ENCODE measurements around the gene CYP4F3. TPM values are rescaled to one million over a fixed set of nuclear protein-coding genes. Genes with fewer than 3 reads are reported as not detected.

CYP4F3 gene
- total RNA-seq, 4 donors from 2014 or later: 0.31 to 11.5 (median 1.5) TPM

- TF ChIP-seq CTCF (IDR thresholded peaks at IDR 0.05): no peak
- ATAC-seq (ENCODE audit: low FRiP score) (no peak), DNase-seq (ENCODE audit: low spot score) (no peak)
Observed at GRCh38 chr19:15669891-15670290, 29.2 kb downstream of the CYP4F3 start.

- ATAC-seq (ENCODE audit: low FRiP score) (no peak), DNase-seq (ENCODE audit: low spot score) (no peak)
Observed at GRCh38 chr19:15671237-15671821, 30.6 kb downstream of the CYP4F3 start.

DNA sequence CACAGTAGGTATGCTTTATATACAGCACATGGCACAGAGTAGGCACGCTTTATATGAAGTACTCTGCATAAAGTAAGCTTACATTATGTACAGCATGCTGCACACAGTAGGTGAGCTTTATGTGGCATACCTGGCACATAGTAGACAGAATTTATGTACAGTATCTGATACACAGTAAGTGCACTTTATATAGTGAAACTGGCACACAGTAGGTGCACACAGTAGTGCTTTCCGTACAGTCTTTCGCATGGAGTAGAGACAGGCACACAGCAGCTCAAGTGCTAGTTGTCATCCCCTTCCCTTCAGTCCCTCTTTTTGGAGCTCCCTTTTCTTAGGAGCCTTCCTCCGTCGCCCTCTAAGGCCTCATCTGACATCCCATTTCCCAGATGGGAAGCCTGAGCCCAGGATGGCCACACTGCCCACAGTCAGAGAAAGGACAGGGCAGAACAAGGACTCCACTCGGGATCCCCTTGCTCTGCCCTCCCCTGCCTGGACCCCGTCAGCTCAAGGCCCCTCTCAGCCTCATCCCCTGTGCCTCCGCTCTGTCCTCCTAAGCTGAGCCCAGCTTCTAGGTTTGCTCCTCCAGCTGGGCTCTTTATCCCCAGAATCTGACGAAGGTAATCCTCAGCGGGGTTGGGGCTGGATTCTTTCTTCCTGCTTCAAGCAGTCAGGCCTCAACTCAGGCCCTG, 31.3 kb downstream of the CYP4F3 start:
- DNase-seq (ENCODE audit: low spot score): no peak
- no peak for TF ChIP-seq CTCF (IDR thresholded peaks at IDR 0.05)
- ATAC-seq (ENCODE audit: low FRiP score): no peak

More at GRCh38 chr19:15671237-15671821, 30.6 kb downstream of the CYP4F3 start:
- no peak for TF ChIP-seq CTCF (IDR thresholded peaks at IDR 0.05)

- DNase-seq (ENCODE audit: low spot score): peak; percentile 55
- ATAC-seq (ENCODE audit: low FRiP score): peak; percentile 91
- TF ChIP-seq CTCF (IDR thresholded peaks at IDR 0.05): no peak
Observed at GRCh38 chr19:15672580-15673175, 32.0 kb downstream of the CYP4F3 start, which contains the start of gene CYP4F12. Gene CYP4F12 (plus strand): TSS chr19:15673087. CDS start chr19:15673530, 443 bp downstream.

DNA sequence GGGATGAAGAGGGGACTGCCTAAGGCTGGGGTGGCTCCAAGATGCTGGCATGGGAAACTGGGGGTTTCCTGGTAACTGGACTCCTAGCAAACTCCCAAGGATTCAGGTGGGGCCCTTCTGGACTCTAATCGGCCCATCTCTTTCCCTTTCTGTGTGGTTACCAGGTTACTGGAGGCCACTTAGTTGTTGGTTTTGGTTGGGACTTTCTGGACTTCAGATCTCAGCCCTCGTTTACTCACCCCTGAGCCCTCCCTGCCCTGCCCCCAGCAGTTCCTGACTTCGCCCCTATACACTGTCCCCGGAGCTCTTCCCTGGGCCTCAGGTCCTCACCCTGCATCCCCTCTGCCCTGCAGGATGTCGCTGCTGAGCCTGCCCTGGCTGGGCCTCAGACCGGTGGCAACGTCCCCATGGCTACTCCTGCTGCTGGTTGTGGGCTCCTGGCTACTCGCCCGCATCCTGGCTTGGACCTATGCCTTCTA, 32.5 kb downstream of the CYP4F3 start:
- TF ChIP-seq CTCF (IDR thresholded peaks at IDR 0.05): no peak
- DNase-seq (ENCODE audit: low spot score): no peak
- peak; percentile 32 for ATAC-seq (ENCODE audit: low FRiP score)

DNA sequence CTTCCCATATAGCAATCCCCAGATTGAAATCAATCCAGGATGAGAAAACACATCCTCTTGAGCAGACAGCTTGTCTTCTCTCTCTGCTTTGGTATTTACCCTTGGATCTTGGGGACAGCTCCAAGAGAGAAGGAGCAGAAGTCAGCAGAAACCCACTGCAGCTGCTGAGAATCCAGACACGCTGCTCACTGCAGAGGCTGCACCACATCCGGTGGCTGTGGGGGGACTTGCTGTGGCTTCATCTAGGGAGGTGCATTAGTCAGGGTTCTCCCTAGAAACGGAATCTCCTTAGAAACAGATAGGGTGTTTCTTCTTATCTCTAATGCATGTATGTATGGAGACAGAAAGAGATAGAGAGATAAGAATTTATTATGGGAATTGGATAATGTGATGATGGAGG, 34.9 kb downstream of the CYP4F3 start:
- ATAC-seq (ENCODE audit: low FRiP score): no peak
- TF ChIP-seq CTCF (IDR thresholded peaks at IDR 0.05): no peak
- no peak for DNase-seq (ENCODE audit: low spot score)
